ENCODE data around the gene DBI.
"Not testable (repeated sequence)": the region's sequence is repeated elsewhere in the genome, so short reads cannot be mapped to it uniquely, and the experiment has no call there.

DBI gene

DNA sequence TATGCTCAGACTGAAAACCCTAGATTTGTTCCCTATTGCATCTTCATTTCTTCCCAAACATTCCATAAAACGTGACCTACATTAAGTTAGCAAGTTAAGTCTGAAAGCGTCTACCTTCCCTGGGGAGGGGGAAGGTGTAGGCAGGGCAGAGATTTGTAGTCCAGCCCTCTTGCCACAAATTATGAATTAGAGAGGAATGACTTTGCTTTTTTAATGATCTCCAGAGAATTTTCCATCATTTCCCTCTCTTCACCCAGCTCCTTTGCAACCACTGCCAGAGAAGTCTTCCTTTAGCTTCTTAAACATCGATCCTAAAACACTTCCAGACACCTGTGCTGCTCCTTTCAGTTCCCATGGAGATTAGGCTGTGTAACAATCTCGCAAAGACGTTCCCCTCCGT, 1.3 kb upstream of the DBI start:
- Histone ChIP-seq H3K27me3 (ENCODE audit: control insufficient read depth, insufficient read depth, low read length) (no peaks in the 10 kb centered on the region), H3K27ac (ENCODE audit: low read depth, low read length) (no peak overlapping the region), H3K36me3 (ENCODE audit: control insufficient read depth, insufficient read depth, low read length) (peaks cover 22% of the 10 kb centered on the region), H3K4me3 (ENCODE audit: low read depth, low read length) (peak overlapping the region; percentile 93), H3K4me1 (ENCODE audit: control insufficient read depth, insufficient read depth, low read length) (peaks cover 11% of the 10 kb centered on the region), H3K9ac (ENCODE audit: low read length) (peak overlapping the region; percentile 74), H3K9me3 (ENCODE audit: control insufficient read depth, insufficient read depth, low read depth, low read length) (no peaks in the 10 kb centered on the region)

DNA sequence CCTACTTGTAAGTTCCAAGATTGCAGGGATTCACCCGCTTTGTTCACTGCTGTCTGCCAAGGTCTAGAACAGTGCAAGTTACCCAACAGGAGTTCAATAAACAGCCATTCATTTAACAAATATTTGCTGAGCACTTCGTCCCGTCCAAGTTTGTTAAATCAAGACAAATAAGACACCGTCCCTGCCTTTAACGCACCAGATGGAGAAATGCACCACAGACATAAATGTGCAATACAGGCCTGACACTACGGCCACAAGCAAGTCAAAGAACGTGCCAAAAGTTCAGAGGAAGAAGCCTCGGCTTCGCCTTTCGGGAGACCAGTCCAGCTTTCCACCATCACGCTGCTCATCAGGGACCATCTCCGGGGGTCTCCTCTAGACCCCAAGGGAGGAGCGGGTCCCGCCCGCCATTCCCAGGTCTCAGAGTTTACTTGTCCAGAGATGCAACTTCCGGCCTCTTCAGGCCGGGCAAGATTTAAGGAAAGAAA, 572 bp upstream of the DBI start:
- Histone ChIP-seq H3K27ac (ENCODE audit: low read depth, low read length) (no peak overlapping the region; the same call in 1 of the 2 replicates), H3K9ac (ENCODE audit: low read length) (peak overlapping the region; percentile 74), H3K27me3 (ENCODE audit: control insufficient read depth, insufficient read depth, low read length) (no peaks in the 10 kb centered on the region), H3K36me3 (ENCODE audit: control insufficient read depth, insufficient read depth, low read length) (peaks cover 30% of the 10 kb centered on the region), H3K4me3 (ENCODE audit: low read depth, low read length) (peak overlapping the region; percentile 93), H3K4me1 (ENCODE audit: control insufficient read depth, insufficient read depth, low read length) (peaks cover 11% of the 10 kb centered on the region), H3K9me3 (ENCODE audit: control insufficient read depth, insufficient read depth, low read depth, low read length) (no peaks in the 10 kb centered on the region)

DNA sequence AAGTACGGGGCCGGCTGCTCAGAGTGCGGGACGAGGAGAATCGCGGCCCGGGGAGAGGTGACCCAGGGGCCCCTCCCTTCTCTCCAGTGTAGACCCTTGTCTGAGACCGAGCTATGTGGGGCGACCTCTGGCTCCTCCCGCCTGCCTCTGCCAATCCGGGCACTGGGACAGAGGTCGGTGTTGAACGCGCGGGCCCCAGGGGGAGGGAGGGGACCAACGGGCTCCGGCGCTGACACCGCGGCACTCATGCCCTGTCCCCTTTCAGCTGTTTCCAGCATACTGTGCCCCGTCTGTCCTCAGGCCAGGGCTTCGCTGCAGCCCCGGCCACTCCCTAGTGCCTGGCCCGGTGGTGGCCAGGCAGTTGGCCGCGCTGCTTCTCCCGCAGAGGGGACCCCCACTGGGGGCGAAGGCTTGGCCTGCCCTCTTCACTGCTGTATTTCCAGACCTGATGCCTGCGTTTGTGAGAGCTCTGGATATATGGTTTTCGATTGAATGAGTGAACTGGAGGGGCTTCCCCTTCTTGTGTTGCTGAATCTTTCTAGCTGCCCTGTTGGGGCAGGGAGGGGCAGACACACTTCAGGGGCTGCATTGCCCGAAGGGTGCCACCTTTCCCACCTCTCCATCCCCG, 809 bp downstream of the DBI start:
- no peaks in the 10 kb centered on the region for H3K9me3 ChIP-seq (ENCODE audit: control insufficient read depth, insufficient read depth, low read depth, low read length)
- H3K4me1 ChIP-seq (ENCODE audit: control insufficient read depth, insufficient read depth, low read length), result peaks cover 11% of the 10 kb centered on the region
- peak overlapping the region; percentile 78 for H3K9ac ChIP-seq (ENCODE audit: low read length)
- peak overlapping the region; percentile 68; the same call in 1 of the 2 replicates for H3K27ac ChIP-seq (ENCODE audit: low read depth, low read length)
- peaks cover 43% of the 10 kb centered on the region for H3K36me3 ChIP-seq (ENCODE audit: control insufficient read depth, insufficient read depth, low read length)
- H3K4me3 ChIP-seq (ENCODE audit: low read depth, low read length), result peak overlapping the region; percentile 93
- no peaks in the 10 kb centered on the region for H3K27me3 ChIP-seq (ENCODE audit: control insufficient read depth, insufficient read depth, low read length)

DNA sequence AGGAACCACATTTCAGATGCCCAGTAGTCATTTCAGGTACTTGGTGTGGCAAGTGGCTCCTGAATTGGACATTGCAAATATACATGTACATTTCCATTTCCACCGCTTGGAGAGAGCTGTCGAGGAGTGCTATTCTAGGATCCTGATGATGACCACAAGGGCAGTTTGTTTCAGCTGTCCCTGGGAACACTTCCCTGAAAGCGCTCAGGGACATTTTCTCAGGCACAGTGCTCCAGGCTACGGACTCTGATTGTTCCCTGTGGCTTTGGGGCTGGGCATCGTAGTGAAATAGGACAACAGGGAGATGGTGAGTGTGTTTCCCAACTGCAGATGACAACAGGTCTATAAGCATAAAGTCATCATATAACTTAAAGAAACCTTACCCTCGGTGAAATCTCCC, 3.1 kb downstream of the DBI start:
- no peak overlapping the region for H3K4me3 ChIP-seq (ENCODE audit: low read depth, low read length)
- H3K27me3 ChIP-seq (ENCODE audit: control insufficient read depth, insufficient read depth, low read length), result no peaks in the 10 kb centered on the region
- no peak overlapping the region for H3K27ac ChIP-seq (ENCODE audit: low read depth, low read length)
- peaks cover 58% of the 10 kb centered on the region for H3K36me3 ChIP-seq (ENCODE audit: control insufficient read depth, insufficient read depth, low read length)
- H3K9ac ChIP-seq (ENCODE audit: low read length), result no peak overlapping the region
- peaks cover 6% of the 10 kb centered on the region for H3K9me3 ChIP-seq (ENCODE audit: control insufficient read depth, insufficient read depth, low read depth, low read length)
- H3K4me1 ChIP-seq (ENCODE audit: control insufficient read depth, insufficient read depth, low read length), result peaks cover 11% of the 10 kb centered on the region

DNA sequence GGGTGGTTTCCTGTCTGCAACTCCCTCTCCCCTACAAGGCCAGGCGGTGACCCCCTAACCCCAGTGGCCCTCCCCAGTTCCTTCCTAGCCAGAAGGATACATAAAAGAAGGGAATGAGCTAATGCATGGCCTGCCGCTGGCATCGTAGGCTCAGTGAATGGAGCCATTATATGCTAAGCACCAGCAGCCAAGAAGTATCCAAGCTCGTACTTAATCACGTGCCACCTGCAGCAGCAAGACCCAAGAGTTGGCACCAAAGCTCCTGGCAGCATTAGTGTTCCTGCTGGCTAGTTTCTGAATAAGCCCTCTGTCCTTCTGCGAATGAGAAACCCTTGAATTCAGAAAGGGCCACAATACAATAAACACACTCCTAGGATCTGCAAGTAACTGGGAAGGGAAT, 4.3 kb downstream of the DBI start:
- H3K27ac ChIP-seq (ENCODE audit: low read depth, low read length), result no peak overlapping the region
- H3K27me3 ChIP-seq (ENCODE audit: control insufficient read depth, insufficient read depth, low read length), result no peaks in the 10 kb centered on the region
- H3K36me3 ChIP-seq (ENCODE audit: control insufficient read depth, insufficient read depth, low read length), result peaks cover 58% of the 10 kb centered on the region
- H3K4me1 ChIP-seq (ENCODE audit: control insufficient read depth, insufficient read depth, low read length), result peaks cover 5% of the 10 kb centered on the region; the same call in 1 of the 2 replicates
- no peak overlapping the region for H3K9ac ChIP-seq (ENCODE audit: low read length)
- no peak overlapping the region for H3K4me3 ChIP-seq (ENCODE audit: low read depth, low read length)
- H3K9me3 ChIP-seq (ENCODE audit: control insufficient read depth, insufficient read depth, low read depth, low read length), result peaks cover 6% of the 10 kb centered on the region

DNA sequence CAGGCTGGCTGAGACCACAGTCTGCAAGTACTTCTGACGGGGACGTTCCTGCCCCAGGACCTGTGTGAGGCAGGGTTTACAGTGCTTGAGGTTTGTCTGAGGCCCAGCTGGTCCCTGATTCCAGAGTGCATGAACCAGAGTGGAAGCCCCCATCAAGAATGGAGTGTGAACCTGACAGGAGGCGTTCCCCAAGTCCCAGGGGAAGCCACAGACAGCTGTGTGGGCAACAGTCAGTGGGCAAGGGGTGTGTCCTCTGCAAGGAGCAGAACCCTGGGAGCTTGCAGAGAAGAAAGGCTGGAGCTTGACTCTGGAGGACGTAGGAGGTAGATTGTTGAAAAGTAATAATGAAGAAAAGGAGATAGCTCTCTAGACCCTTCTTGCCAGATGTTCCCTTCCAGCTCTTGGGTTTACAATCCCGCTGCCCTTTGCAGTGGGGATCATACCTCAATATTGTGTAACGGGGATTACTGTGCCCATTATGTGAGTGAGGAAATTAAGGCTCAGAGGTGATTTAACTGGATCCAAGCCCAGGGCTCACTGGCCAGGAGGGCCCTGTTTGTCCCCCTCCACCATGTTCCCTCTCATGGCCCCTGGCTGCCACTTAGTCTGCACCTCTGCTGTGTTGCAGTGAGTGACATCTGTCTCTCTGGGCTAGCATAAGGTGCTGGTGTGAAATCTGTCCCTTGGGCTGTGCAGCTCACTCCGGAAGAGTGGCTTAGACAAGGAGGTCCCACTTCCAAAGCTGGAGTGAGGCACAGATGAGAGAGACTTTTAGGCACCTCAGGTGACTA, 6.2 kb downstream of the DBI start:
- no peak overlapping the region for H3K4me3 ChIP-seq (ENCODE audit: low read depth, low read length)
- H3K36me3 ChIP-seq (ENCODE audit: control insufficient read depth, insufficient read depth, low read length), result peaks cover 58% of the 10 kb centered on the region
- no peak overlapping the region for H3K27ac ChIP-seq (ENCODE audit: low read depth, low read length)

DNA sequence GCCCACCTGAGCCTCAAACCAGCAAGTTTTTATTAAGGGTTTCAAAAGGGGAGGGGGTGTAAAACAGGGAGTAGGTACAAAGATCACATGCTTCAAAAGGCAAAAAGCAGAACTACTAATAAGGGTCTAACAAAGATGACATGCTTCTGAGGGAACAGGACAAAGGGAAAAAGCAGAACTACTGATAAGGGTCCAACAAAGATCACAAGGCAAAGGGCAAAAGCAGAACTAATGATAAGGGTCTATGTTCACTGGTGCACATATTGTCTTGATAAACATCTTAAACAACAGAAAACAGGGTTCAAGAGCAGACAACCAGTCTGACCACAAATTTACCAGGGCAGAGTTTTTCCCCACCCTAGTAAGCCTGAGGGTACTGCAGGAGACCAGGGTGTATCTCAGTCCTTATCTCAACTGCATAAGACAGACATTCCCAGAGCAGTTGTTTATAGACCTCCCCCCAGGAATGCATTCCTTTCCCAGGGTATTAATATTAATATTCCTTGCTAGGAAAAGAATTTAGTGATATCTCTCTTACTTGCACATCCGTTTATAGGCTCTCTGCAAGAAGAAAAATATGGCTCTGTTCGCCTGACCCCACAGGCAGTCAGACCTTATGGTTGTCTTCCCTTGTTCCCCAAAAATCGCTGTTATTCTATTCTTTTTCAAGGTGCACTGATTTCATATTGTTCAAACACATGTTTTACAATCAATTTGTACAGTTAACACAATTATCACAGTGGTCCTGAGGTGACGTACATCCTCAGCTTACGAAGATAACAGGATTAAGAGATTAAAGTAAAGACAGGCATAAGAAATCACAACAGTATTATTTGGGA, 7.3 kb downstream of the DBI start:
- not testable (repeated sequence) for H3K9ac ChIP-seq (ENCODE audit: low read length); H3K4me1 ChIP-seq (ENCODE audit: control insufficient read depth, insufficient read depth, low read length); H3K27me3 ChIP-seq (ENCODE audit: control insufficient read depth, insufficient read depth, low read length); H3K9me3 ChIP-seq (ENCODE audit: control insufficient read depth, insufficient read depth, low read depth, low read length); H3K27ac ChIP-seq (ENCODE audit: low read depth, low read length); H3K4me3 ChIP-seq (ENCODE audit: low read depth, low read length)
- H3K36me3 ChIP-seq (ENCODE audit: control insufficient read depth, insufficient read depth, low read length), result peaks cover 48% of the 10 kb centered on the region

More for the DNA sequence above, 6.2 kb downstream of the DBI start:
- Histone ChIP-seq H3K4me1 (ENCODE audit: control insufficient read depth, insufficient read depth, low read length) (peaks cover 3% of the 10 kb centered on the region; the same call in 1 of the 2 replicates), H3K9ac (ENCODE audit: low read length) (no peak overlapping the region), H3K27me3 (ENCODE audit: control insufficient read depth, insufficient read depth, low read length) (no peaks in the 10 kb centered on the region), H3K9me3 (ENCODE audit: control insufficient read depth, insufficient read depth, low read depth, low read length) (peaks cover 6% of the 10 kb centered on the region)

DNA sequence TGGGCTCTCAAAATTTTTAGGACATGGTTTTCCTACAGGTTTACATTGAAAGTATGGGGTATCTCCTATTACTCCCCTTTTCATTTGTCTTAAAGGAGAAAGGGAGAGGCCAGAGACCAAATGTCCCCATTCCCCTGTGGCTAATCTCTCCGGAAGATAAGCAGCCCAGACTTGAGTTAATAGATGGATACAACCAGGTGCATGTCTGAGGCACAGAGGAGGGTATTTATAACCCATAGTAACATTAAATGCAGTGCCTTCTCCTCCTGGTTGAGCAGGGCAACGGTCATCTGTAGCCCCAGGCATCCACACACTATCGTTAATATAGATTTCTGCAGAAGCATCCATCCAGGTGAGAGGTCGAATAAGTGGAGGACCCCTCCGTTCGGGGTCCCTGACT, 9.6 kb downstream of the DBI start:
- not testable (repeated sequence) for H3K27me3 ChIP-seq (ENCODE audit: control insufficient read depth, insufficient read depth, low read length); H3K9me3 ChIP-seq (ENCODE audit: control insufficient read depth, insufficient read depth, low read depth, low read length); H3K27ac ChIP-seq (ENCODE audit: low read depth, low read length); H3K4me1 ChIP-seq (ENCODE audit: control insufficient read depth, insufficient read depth, low read length); H3K9ac ChIP-seq (ENCODE audit: low read length); H3K4me3 ChIP-seq (ENCODE audit: low read depth, low read length)
- H3K36me3 ChIP-seq (ENCODE audit: control insufficient read depth, insufficient read depth, low read length), result peaks cover 27% of the 10 kb centered on the region

DNA sequence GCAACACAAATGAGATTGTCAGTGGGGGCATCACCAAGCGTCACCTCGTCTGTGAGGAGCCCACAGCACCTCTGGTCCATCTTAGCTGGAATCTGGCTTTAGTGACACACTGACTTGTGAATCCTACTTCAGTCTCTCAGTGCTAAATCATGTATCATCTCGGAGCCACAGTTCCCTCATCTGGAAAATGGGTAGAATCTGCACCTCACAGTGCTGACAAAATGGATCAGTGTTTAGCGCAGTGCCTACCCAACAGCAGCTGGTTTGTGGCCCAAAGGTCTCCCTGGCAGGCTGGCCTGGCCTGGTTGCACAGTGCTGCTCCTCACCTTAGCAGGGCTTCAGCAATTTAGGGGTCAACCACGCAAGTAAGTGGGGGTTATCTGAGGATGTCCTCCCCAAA, 10.0 kb downstream of the DBI start:
- Histone ChIP-seq H3K9ac (ENCODE audit: low read length) (no peak overlapping the region), H3K9me3 (ENCODE audit: control insufficient read depth, insufficient read depth, low read depth, low read length) (peaks cover 6% of the 10 kb centered on the region), H3K27me3 (ENCODE audit: control insufficient read depth, insufficient read depth, low read length) (no peaks in the 10 kb centered on the region), H3K4me1 (ENCODE audit: control insufficient read depth, insufficient read depth, low read length) (0 out of 2 replicates have a peak, but pooled peaks cover 3% of the 10 kb centered on the region), H3K36me3 (ENCODE audit: control insufficient read depth, insufficient read depth, low read length) (peaks cover 23% of the 10 kb centered on the region), H3K27ac (ENCODE audit: low read depth, low read length) (no peak overlapping the region), H3K4me3 (ENCODE audit: low read depth, low read length) (no peak overlapping the region)

DNA sequence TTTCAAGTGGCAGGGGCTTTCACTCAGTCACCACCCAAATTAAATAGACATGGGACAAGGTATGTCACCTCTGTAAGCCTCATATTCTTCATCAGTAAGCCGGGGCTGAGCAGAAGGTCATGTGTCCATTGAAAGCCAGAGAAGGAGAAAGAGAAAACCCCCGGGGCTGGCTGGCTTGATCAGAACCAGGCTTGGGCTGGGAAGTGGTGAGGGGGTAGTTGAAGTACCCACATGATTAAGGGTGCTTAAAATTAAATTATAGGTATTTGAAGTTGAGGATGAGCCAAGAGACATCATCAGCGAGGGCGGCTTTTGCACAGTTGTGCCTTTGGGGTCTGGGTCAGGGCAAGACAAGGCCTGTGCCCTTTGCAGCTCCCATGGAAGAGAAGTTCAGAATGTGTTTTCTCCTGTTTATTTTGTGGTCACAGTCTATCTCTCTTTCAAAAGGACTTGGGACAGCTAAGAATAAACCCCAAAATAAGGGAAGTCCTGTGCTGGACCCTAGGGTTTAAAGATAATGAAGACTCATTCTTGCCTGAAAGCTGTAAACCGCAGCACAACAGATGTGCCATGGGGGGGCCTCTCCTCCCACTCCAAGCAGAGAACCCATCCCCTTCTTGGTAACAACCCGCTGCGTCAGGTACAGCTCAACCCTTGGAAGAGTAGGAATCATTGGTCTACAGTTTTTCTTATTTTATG, 10.7 kb downstream of the DBI start:
- Histone ChIP-seq H3K4me3 (ENCODE audit: low read depth, low read length) (no peak overlapping the region), H3K4me1 (ENCODE audit: control insufficient read depth, insufficient read depth, low read length) (0 out of 2 replicates have a peak, but pooled peaks cover 3% of the 10 kb centered on the region), H3K27ac (ENCODE audit: low read depth, low read length) (no peak overlapping the region), H3K9me3 (ENCODE audit: control insufficient read depth, insufficient read depth, low read depth, low read length) (peaks cover 6% of the 10 kb centered on the region), H3K27me3 (ENCODE audit: control insufficient read depth, insufficient read depth, low read length) (no peaks in the 10 kb centered on the region), H3K36me3 (ENCODE audit: control insufficient read depth, insufficient read depth, low read length) (peaks cover 16% of the 10 kb centered on the region), H3K9ac (ENCODE audit: low read length) (no peak overlapping the region)

All from HUES6 (cell line).